ENCODE data around the gene GNAO1. TPM values are rescaled to one million over a fixed set of nuclear protein-coding genes. Genes with fewer than 3 reads are reported as not detected.

GNAO1 gene
- total and polyA plus RNA-seq, 2 donors (not counting 1 experiment from before 2014, with no cell fraction given): 0.13 to 5.1 TPM

- Histone ChIP-seq H3K4me3 (ENCODE audit: control extremely low read depth in 1 of 5, extremely low read depth in 1 of 5, insufficient read depth in 1 of 5, low read depth in 2 of 5, low read length in 4 of 5) (no peak overlapping the region), H2AFZ (ENCODE audit: insufficient read depth, low read depth, low read length, poor library complexity, severe bottlenecking) (no peak overlapping the region), H3K4me2 (replicated peaks; ENCODE audit: low read depth, low read length, poor library complexity, severe bottlenecking) (no peak overlapping the region), H3K4me1 (ENCODE audit: control insufficient read depth in 2 of 2, insufficient read depth in 2 of 2, low read length in 2 of 2) (peaks cover 0 to under 1% of the 10 kb centered on the region in 2 donors), H3K27me3 (replicated peaks in 1 of 4; ENCODE audit: control extremely low read depth in 1 of 4, control insufficient read depth in 3 of 4, insufficient read depth in 4 of 4, low read length in 3 of 4) (no peaks in the 10 kb centered on the region), H3K27ac (ENCODE audit: low read length in 2 of 2) (no peak overlapping the region), H3K79me2 (ENCODE audit: control insufficient read depth, insufficient read depth, low read length) (no peaks in the 10 kb centered on the region), H3K36me3 (replicated peaks in 1 of 2; ENCODE audit: control extremely low read depth in 1 of 2, control insufficient read depth in 1 of 2, extremely low read depth in 1 of 2, insufficient read depth in 2 of 2, low read length in 1 of 2) (no peaks in the 10 kb centered on the region), H4K20me1 (ENCODE audit: control insufficient read depth, insufficient read depth, low read length, poor library complexity, severe bottlenecking) (no peaks in the 10 kb centered on the region), H3K9me3 (ENCODE audit: control extremely low read depth in 1 of 3, control insufficient read depth in 2 of 3, insufficient read depth in 1 of 3, low read length in 2 of 3) (no peaks in the 10 kb centered on the region), H3K9ac (ENCODE audit: low read length) (no peak overlapping the region)
- TF ChIP-seq EZH2 (IDR thresholded peaks at IDR 0.05; ENCODE audit: borderline replicate concordance, insufficient read depth, low read depth, low read length, poor library complexity, severe bottlenecking): no peak
- TF ChIP-seq CTCF (IDR thresholded peaks at IDR 0.05): no peak
- H3K9me3 Mint-ChIP-seq (ENCODE audit: insufficient read depth): no peaks in the 10 kb centered on the region
- H3K27ac Mint-ChIP-seq: no peak overlapping the region
- no peak overlapping the region for H3K4me3 Mint-ChIP-seq
- H3K27me3 Mint-ChIP-seq: no peaks in the 10 kb centered on the region
- ChIA-PET POLR2A (no interaction called here), CTCF (interaction anchor here (2.4 kb wide), 1 partner anchor 8 kb away, joined by 12 read pairs; no protein-coding TSS in a partner anchor)
- intact Hi-C loops (cut with micrococcal nuclease): no loop called here
- 88% methylated on average over 6 of the region's 6 CpGs for WGBS (ENCODE audit: insufficient coverage)
- DNase-seq (no peak), ATAC-seq (ENCODE audit: low read depth) (no peak)
- peaks cover 1% of the 10 kb centered on the region for H3K4me1 Mint-ChIP-seq
These were observed 134.7 kb downstream of the GNAO1 start for GRCh38 chr16:56325956-56326355.

GRCh38 chr16:56327071-56327928 lies 136.0 kb downstream of the GNAO1 start:
- POLR2A ChIA-PET: no interaction called here
- Mint-ChIP-seq H3K4me1 (no peaks in the 10 kb centered on the region), H3K9me3 (ENCODE audit: insufficient read depth) (no peaks in the 10 kb centered on the region), H3K27me3 (no peaks in the 10 kb centered on the region), H3K27ac (no peak overlapping the region), H3K4me3 (no peak overlapping the region)
- WGBS (ENCODE audit: insufficient coverage): 91% methylated on average over 10 of the region's 18 CpGs
- CTCF ChIA-PET: interaction anchor here (1.4 to 2.4 kb wide), 3 partner anchors 9 to 375 kb away, joined by 3 to 12 read pairs (median 3); no protein-coding TSS in a partner anchor
- no peak overlapping the region for H3K4me3 ChIP-seq (ENCODE audit: control extremely low read depth in 1 of 5, extremely low read depth in 1 of 5, insufficient read depth in 1 of 5, low read depth in 2 of 5, low read length in 4 of 5)
- no peaks in the 10 kb centered on the region for H3K27me3 ChIP-seq (replicated peaks in 1 of 4; ENCODE audit: control extremely low read depth in 1 of 4, control insufficient read depth in 3 of 4, insufficient read depth in 4 of 4, low read length in 3 of 4)
- no peaks in the 10 kb centered on the region for H3K4me1 ChIP-seq (ENCODE audit: control insufficient read depth in 2 of 2, insufficient read depth in 2 of 2, low read length in 2 of 2)
- no peak overlapping the region for H3K27ac ChIP-seq (ENCODE audit: low read length in 2 of 2)
- H3K4me2 ChIP-seq (replicated peaks; ENCODE audit: low read depth, low read length, poor library complexity, severe bottlenecking): no peak overlapping the region
- H3K9me3 ChIP-seq (ENCODE audit: control extremely low read depth in 1 of 3, control insufficient read depth in 2 of 3, insufficient read depth in 1 of 3, low read length in 2 of 3): no peaks in the 10 kb centered on the region
- ATAC-seq (ENCODE audit: low read depth) (no peak), DNase-seq (no peak)
- H2AFZ ChIP-seq (ENCODE audit: insufficient read depth, low read depth, low read length, poor library complexity, severe bottlenecking): no peak overlapping the region
- TF ChIP-seq EZH2 (IDR thresholded peaks at IDR 0.05; ENCODE audit: borderline replicate concordance, insufficient read depth, low read depth, low read length, poor library complexity, severe bottlenecking): no peak
- TF ChIP-seq CTCF (IDR thresholded peaks at IDR 0.05): no peak
- no peak overlapping the region for H3K9ac ChIP-seq (ENCODE audit: low read length)
- intact Hi-C loops (cut with micrococcal nuclease): no loop called here
- no peaks in the 10 kb centered on the region for H3K79me2 ChIP-seq (ENCODE audit: control insufficient read depth, insufficient read depth, low read length)
- no peaks in the 10 kb centered on the region for H4K20me1 ChIP-seq (ENCODE audit: control insufficient read depth, insufficient read depth, low read length, poor library complexity, severe bottlenecking)
- H3K36me3 ChIP-seq (replicated peaks in 1 of 2; ENCODE audit: control extremely low read depth in 1 of 2, control insufficient read depth in 1 of 2, extremely low read depth in 1 of 2, insufficient read depth in 2 of 2, low read length in 1 of 2): no peaks in the 10 kb centered on the region

All from B cell (primary cell).